ENCODE measurements around the gene PYGO1. TPM values are rescaled to one million over a fixed set of nuclear protein-coding genes. Genes with fewer than 3 reads are reported as not detected.

PYGO1 gene, protein sequence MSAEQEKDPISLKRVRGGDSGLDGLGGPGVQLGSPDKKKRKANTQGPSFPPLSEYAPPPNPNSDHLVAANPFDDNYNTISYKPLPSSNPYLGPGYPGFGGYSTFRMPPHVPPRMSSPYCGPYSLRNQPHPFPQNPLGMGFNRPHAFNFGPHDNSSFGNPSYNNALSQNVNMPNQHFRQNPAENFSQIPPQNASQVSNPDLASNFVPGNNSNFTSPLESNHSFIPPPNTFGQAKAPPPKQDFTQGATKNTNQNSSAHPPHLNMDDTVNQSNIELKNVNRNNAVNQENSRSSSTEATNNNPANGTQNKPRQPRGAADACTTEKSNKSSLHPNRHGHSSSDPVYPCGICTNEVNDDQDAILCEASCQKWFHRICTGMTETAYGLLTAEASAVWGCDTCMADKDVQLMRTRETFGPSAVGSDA
- total RNA-seq, result 10 to 100 TPM in 5 of 8 experiments, 1 to 10 TPM in 3; 1.1 to 29.4 (median 14.9) TPM

DNA sequence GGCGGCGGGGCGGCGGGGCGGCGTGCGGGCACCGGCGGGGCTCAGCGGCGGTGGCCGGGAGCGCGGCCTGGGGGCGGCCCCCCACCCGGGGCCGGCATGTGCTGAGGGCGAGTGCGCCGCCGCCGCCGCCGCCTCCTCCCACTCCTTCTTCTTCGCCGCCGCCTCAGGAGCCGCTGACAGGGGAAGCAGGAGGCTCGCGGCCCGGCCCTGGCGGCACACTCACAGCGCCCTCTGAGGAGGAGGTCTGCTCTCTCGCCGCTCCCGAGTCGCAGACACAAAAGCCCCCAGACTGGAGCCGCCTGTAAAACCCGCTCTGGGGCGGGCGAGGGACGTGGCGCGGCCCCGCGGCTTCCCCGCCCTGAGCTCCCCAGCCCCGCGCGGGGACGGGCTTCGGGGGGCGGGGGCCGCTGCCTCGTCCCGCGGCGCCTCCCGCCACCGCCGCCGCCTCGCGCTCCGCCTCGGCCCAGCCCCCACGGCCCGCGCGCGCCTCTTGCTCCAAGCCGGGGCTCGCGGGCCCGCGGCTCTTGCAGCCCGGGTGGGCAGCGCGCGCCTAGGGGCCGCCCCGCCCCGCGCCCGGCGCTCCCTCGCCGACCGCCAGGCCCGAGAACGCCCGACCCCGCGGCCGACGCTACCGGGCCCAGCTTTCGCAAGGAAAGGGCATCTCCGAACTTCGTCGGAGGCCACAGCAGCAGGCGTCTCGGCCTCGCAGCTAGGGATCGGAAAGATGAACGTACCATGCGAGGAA lies at the start of gene PYGO1:
Gene PYGO1 (minus strand): TSS at position 276 of the 745 bp plus-strand sequence. CDS start 462 bp downstream, outside the sequence.
- H3K27ac ChIP-seq, result peak within 1 kb of the TSS; percentile 85 to 93
- peak within 1 kb of the TSS; percentile 47 to 79 (median 70) for H3K4me3 ChIP-seq
- peak; percentile 83 to 87 (median 86) for ATAC-seq (replicated peaks in 6 of 8)
- 0 to 16% (median 0%) methylated on average over 2 to 6 of the region's 107 CpGs; no CpG with 5 or more reads in 7 of the 10 experiments for WGBS, 10 experiments
- H3K4me1 ChIP-seq (replicated peaks in 1 of 2), result peaks cover 7 to 13% of the 10 kb centered on the region in 2 donors
- in situ Hi-C loops (cut with MboI; ENCODE audit: low pct_unique_long_range_greater_than_20kb in 2 of 9, low sequenced_read_pairs in 9 of 9, unreplicated experiment in 9 of 9), result no loop called here

- Histone ChIP-seq H3K4me3 (no peak overlapping the region), H3K4me1 (replicated peaks in 1 of 2) (no peaks in the 10 kb centered on the region), H3K27ac (no peak overlapping the region)
- WGBS, 10 experiments, result 66 to 100% (median 82%) methylated on average over 2 to 3 of the region's 3 CpGs; no CpG with 5 or more reads in 1 of the 10 experiments
- ATAC-seq (replicated peaks in 6 of 8), result no peak
- in situ Hi-C loops (cut with MboI; ENCODE audit: low pct_unique_long_range_greater_than_20kb in 2 of 9, low sequenced_read_pairs in 9 of 9, unreplicated experiment in 9 of 9), result loop anchor here in 3 of 9 experiments (10.0 to 25.0 kb wide), 4 partner anchors 112 to 200 kb away; partner anchors contain the start of gene DNAAF4 (in 2 of the 3)
These were observed 48.9 kb upstream of the PYGO1 start for GRCh38 chr15:55637086-55637485.

GRCh38 chr15:55633731-55634130 lies 45.6 kb upstream of the PYGO1 start:
- Histone ChIP-seq H3K4me1 (replicated peaks in 1 of 2) (no peaks in the 10 kb centered on the region), H3K4me3 (no peak overlapping the region), H3K27ac (no peak overlapping the region)
- in situ Hi-C loops (cut with MboI; ENCODE audit: low pct_unique_long_range_greater_than_20kb in 2 of 9, low sequenced_read_pairs in 9 of 9, unreplicated experiment in 9 of 9), result loop anchor here in 3 of 9 experiments (10.0 to 25.0 kb wide), 4 partner anchors 109 to 204 kb away; partner anchors contain the start of gene DNAAF4 (in 2 of the 3)
- no peak for ATAC-seq (replicated peaks in 6 of 8)
- WGBS, 10 experiments, result 77 to 94% (median 85%) methylated on average over 1 of the region's 1 CpG; no CpG with 5 or more reads in 1 of the 10 experiments

DNA sequence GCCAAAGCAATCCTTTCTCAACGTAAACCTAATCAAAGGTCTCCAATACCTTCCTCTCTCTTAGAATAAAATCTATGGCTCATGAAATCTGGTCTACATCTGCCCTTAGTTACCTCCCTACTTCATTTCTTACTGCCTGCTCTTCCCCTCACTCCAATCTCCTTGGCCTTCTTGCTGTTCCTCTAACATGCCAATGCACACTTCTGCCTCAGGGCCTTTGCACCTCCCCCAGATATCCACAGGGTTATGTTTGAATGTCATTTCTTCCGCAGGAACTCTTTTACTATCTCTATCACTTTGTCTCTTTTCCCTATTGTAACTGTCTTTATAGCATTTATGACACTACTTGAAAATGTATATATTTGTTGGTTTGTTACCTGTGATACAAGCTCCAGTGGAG lies 44.3 kb upstream of the PYGO1 start:
- Histone ChIP-seq H3K4me1 (replicated peaks in 1 of 2) (no peaks in the 10 kb centered on the region), H3K4me3 (no peak overlapping the region), H3K27ac (no peak overlapping the region)
- ATAC-seq (replicated peaks in 6 of 8), result no peak
- in situ Hi-C loops (cut with MboI; ENCODE audit: low pct_unique_long_range_greater_than_20kb in 2 of 9, low sequenced_read_pairs in 9 of 9, unreplicated experiment in 9 of 9), result loop anchor here in 3 of 9 experiments (10.0 to 25.0 kb wide), 4 partner anchors 108 to 205 kb away; partner anchors contain the start of gene DNAAF4 (in 2 of the 3)
- 65 to 100% (median 89%) methylated on average over 1 to 2 of the region's 2 CpGs; no CpG with 5 or more reads in 3 of the 10 experiments for WGBS, 10 experiments

DNA sequence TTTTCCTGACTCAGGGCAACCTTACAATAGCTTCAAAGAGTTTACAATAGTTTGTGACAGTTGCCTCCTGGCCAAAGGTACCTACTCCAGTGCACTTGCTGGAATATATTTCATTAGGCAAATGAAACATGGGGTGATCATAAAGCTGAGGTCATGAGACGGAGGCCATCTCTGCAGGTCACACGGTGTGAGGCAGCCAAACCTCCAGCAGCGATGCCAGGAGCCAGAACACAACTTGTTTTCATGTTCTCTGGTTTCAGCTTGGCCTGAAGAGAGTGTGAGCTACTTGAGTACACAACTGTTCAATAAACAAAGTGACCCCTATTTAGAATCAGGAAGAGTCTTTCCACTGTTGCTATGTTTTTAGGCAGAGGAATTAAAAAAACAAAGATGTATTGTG lies 42.7 kb upstream of the PYGO1 start:
- in situ Hi-C loops (cut with MboI; ENCODE audit: low pct_unique_long_range_greater_than_20kb in 2 of 9, low sequenced_read_pairs in 9 of 9, unreplicated experiment in 9 of 9), result loop anchor here in 3 of 9 experiments (10.0 to 25.0 kb wide), 4 partner anchors 106 to 206 kb away; partner anchors contain the start of gene DNAAF4 (in 2 of the 3)
- Histone ChIP-seq H3K4me3 (no peak overlapping the region), H3K4me1 (replicated peaks in 1 of 2) (no peaks in the 10 kb centered on the region), H3K27ac (no peak overlapping the region)
- 52 to 100% (median 92%) methylated on average over 1 to 3 of the region's 3 CpGs; no CpG with 5 or more reads in 1 of the 10 experiments for WGBS, 10 experiments
- peak in 1 of 8 experiments; percentile 85 for ATAC-seq (replicated peaks in 6 of 8)

DNA sequence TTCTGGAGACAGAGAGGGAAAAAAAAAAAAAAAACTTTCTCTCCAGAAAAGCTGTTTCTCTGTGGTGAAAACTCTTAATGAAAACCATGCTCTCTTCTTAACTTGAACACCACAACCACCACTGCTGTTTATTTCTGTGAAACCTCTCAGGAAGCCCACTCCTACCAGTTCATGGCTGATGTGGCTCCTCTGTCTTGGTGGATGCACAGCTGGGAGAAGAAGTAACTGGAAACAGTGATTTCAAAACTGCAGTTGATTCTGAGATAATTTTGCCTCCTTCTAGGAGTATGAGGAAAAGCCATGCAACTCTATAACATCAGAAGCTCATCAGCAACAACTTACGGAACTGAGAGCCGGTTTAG lies 40.2 kb upstream of the PYGO1 start:
- Histone ChIP-seq H3K27ac (no peak overlapping the region), H3K4me3 (no peak overlapping the region), H3K4me1 (replicated peaks in 1 of 2) (no peaks in the 10 kb centered on the region)
- in situ Hi-C loops (cut with MboI; ENCODE audit: low pct_unique_long_range_greater_than_20kb in 2 of 9, low sequenced_read_pairs in 9 of 9, unreplicated experiment in 9 of 9), result loop anchor here in 2 of 9 experiments (25.0 kb wide), 3 partner anchors 116 to 209 kb away; partner anchors contain the start of gene DNAAF4 (in 2 of the 2)
- 52 to 100% (median 100%) methylated on average over 2 of the region's 2 CpGs; no CpG with 5 or more reads in 6 of the 10 experiments for WGBS, 10 experiments
- no peak for ATAC-seq (replicated peaks in 6 of 8)

GRCh38 chr15:55627730-55628368 lies 39.7 kb upstream of the PYGO1 start:
- Histone ChIP-seq H3K4me1 (replicated peaks in 1 of 2) (no peaks in the 10 kb centered on the region), H3K4me3 (no peak overlapping the region), H3K27ac (no peak overlapping the region)
- peak; percentile 35 to 100 (median 80) for ATAC-seq (replicated peaks in 6 of 8)
- 18 to 100% (median 88%) methylated on average over 1 to 6 of the region's 7 CpGs; no CpG with 5 or more reads in 2 of the 10 experiments for WGBS, 10 experiments
- in situ Hi-C loops (cut with MboI; ENCODE audit: low pct_unique_long_range_greater_than_20kb in 2 of 9, low sequenced_read_pairs in 9 of 9, unreplicated experiment in 9 of 9), result loop anchor here in 2 of 9 experiments (25.0 kb wide), 3 partner anchors 116 to 209 kb away; partner anchors contain the start of gene DNAAF4 (in 2 of the 2)

- in situ Hi-C loops (cut with MboI; ENCODE audit: low pct_unique_long_range_greater_than_20kb in 2 of 9, low sequenced_read_pairs in 9 of 9, unreplicated experiment in 9 of 9), result no loop called here
- Histone ChIP-seq H3K4me3 (no peak overlapping the region), H3K4me1 (replicated peaks in 1 of 2) (peaks cover 11% of the 10 kb centered on the region in 2 donors), H3K27ac (no peak overlapping the region)
- no peak for ATAC-seq (replicated peaks in 6 of 8)
- 40 to 100% (median 81%) methylated on average over 1 to 6 of the region's 6 CpGs; no CpG with 5 or more reads in 1 of the 10 experiments for WGBS, 10 experiments
These were observed 31.6 kb upstream of the PYGO1 start for GRCh38 chr15:55619783-55620182.

- Histone ChIP-seq H3K27ac (no peak overlapping the region), H3K4me1 (replicated peaks in 1 of 2) (peaks cover 11% of the 10 kb centered on the region in 2 donors), H3K4me3 (no peak overlapping the region)
- peak in 1 of 8 experiments; percentile 91 for ATAC-seq (replicated peaks in 6 of 8)
- in situ Hi-C loops (cut with MboI; ENCODE audit: low pct_unique_long_range_greater_than_20kb in 2 of 9, low sequenced_read_pairs in 9 of 9, unreplicated experiment in 9 of 9), result no loop called here
- WGBS, 10 experiments, result 60 to 100% (median 89%) methylated on average over 1 to 4 of the region's 4 CpGs; no CpG with 5 or more reads in 1 of the 10 experiments
These were observed 30.2 kb upstream of the PYGO1 start for GRCh38 chr15:55618387-55618786.

DNA sequence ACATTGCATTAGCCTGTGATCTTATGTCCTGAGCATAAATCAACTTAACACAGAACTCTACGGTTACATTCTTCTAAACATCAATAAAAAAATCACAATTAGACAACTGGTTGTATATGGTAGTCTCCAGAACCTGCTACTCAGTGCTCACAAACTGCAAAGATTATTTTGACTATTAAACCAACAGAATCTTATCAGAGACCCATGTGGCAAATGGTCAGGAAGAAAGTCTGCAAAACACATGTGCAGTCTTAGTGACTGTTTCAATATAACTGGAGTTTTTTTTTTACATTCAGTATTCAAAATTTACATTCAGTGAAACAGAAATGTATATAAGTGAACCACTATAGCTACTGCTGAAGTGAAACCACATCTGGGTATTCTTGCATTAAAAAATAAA lies 27.3 kb upstream of the PYGO1 start:
- H3K4me1 ChIP-seq (replicated peaks in 1 of 2), result peaks cover 11% of the 10 kb centered on the region in 2 donors
- in situ Hi-C loops (cut with MboI; ENCODE audit: low pct_unique_long_range_greater_than_20kb in 2 of 9, low sequenced_read_pairs in 9 of 9, unreplicated experiment in 9 of 9), result no loop called here
- peak overlapping the region in 1 of 2 donors; percentile 45 for H3K27ac ChIP-seq
- no peak for ATAC-seq (replicated peaks in 6 of 8)
- WGBS, 10 experiments, result 11 to 100% (median 88%) methylated on average over 1 of the region's 1 CpG; no CpG with 5 or more reads in 3 of the 10 experiments
- H3K4me3 ChIP-seq, result no peak overlapping the region

DNA sequence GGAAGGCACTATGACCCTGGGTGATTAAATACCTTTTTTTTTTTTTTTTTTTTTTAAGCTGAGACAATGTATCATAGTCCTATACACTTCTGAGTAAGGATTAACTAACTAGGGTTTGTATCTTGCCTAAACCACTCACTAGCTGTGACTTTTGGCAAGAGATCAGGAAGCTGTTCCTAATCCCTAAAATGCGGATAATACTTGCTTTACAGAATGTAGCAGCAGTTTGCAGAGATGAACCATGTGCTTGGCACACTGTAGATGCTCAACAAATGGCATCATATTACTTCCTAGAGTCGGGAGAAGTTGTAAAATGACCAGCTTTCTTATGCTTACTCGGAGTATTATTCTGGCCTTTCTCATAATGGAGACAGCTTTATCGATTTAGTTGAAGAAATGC lies 25.6 kb upstream of the PYGO1 start:
- Histone ChIP-seq H3K4me1 (replicated peaks in 1 of 2) (peaks cover 11% of the 10 kb centered on the region in 2 donors), H3K4me3 (no peak overlapping the region), H3K27ac (no peak overlapping the region)
- in situ Hi-C loops (cut with MboI; ENCODE audit: low pct_unique_long_range_greater_than_20kb in 2 of 9, low sequenced_read_pairs in 9 of 9, unreplicated experiment in 9 of 9), result no loop called here
- ATAC-seq (replicated peaks in 6 of 8), result no peak
- 0 to 100% (median 86%) methylated on average over 1 to 4 of the region's 4 CpGs; no CpG with 5 or more reads in 1 of the 10 experiments for WGBS, 10 experiments

DNA sequence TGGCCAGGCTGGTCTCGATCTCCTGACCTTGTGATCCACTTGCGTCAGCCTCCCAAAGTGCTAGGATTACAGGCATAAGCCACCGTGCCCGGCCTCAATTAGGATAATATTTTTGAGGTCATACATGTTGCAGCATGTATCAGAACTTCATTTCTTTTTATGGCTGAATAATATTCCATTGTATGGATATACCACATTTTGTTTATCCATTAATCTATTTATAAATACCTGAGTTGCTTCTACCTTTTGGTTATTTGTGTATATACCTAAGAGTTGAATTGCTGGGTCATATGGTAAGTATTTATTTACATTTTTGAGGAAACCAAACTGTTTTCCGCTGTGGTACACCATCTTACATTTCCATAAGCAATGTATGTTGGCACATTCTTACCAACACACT lies 18.1 kb upstream of the PYGO1 start:
- in situ Hi-C loops (cut with MboI; ENCODE audit: low pct_unique_long_range_greater_than_20kb in 2 of 9, low sequenced_read_pairs in 9 of 9, unreplicated experiment in 9 of 9), result no loop called here
- H3K4me1 ChIP-seq (replicated peaks in 1 of 2), result no peaks in the 10 kb centered on the region
- ATAC-seq (replicated peaks in 6 of 8), result no peak
- H3K27ac ChIP-seq, result no peak overlapping the region
- WGBS, 10 experiments, result 0 to 100% (median 90%) methylated on average over 1 to 5 of the region's 5 CpGs; no CpG with 5 or more reads in 1 of the 10 experiments
- no peak overlapping the region for H3K4me3 ChIP-seq

All from motor neuron (in vitro differentiated cells).